Esophagus squamous epithelium (tissue), 4 donors: ENCODE data around the gene KAT6B.

Source experiments
- CTCF ChIP-seq, 6 experiments: fragments of 450-650 bp in 4 of 6; fragments of 200-600 bp in 2 of 6; sonication (generic) in 2 of 6; IDR thresholded peaks; one replicate each; pipeline ENCODE4 v1.5.1; 2016 to 2019; ENCODE audit warnings: antibody characterized with exemption in 6 of 6, mild to moderate bottlenecking in 4 of 6, moderate library complexity in 4 of 6
- POLR2A ChIP-seq, 4 donors: fragments of 450-650 bp; IDR thresholded peaks; one replicate each; pipeline ENCODE4 v1.6.1; 2017; ENCODE audit warnings: antibody characterized with exemption in 4 of 4, mild to moderate bottlenecking in 4 of 4, moderate library complexity in 3 of 4

GRCh38 chr10:74967911-74968666 lies 141.7 kb downstream of the KAT6B start:
- TF ChIP-seq CTCF (IDR thresholded peaks at IDR 0.05): no peak
- no peak for TF ChIP-seq POLR2A (IDR thresholded peaks at IDR 0.05)
